BJ (cell line): Measurements from ENCODE around the gene SCPEP1. TPM values are rescaled to one million over a fixed set of nuclear protein-coding genes. Genes with fewer than 3 reads are reported as not detected.

Experiments used
- CTCF ChIA-PET: fragments of 350-600 bp; formaldehyde crosslinking; extraction: SDS; loops from one replicate; lab custom pipeline; 2021; ENCODE audit warnings: antibody characterized with exemption, inconsistent platforms; lab: Yijun Ruan, JAX
- POLR2A ChIA-PET: fragments of 300-600 bp; sonication (Branson Sonifier 250); formaldehyde crosslinking; extraction: SDS; loops from one replicate; lab custom pipeline; 2021; ENCODE audit warnings: antibody characterized with exemption; lab: Charles Lee
- DNase-seq: peaks from one replicate; pipeline ENCODE4 v3.0.0-alpha.2; 2011; ENCODE audit warnings: low read depth
- H3K27me3 ChIP-seq: 2 replicates; pipeline ENCODE4 v1.6.0; 2011; ENCODE audit warnings: low read length; ENCODE audit not compliant: control insufficient read depth, insufficient read depth
- H3K36me3 ChIP-seq: 2 replicates; pipeline ENCODE4 v1.5.1; 2011; ENCODE audit warnings: low read length; ENCODE audit not compliant: control insufficient read depth, insufficient read depth
- H3K4me3 ChIP-seq: 2 replicates; pipeline ENCODE4 v1.5.1; 2011; ENCODE audit warnings: low read depth, mild to moderate bottlenecking, control low read depth, low read length
- polyA plus RNA-seq: library from polyadenylated mRNA; depleted of rRNA; stranded (reverse); fragments of >200 nt; gene quantifications from 2 replicates; pipeline ENCODE4 v1.2.3, GENCODE V29; 2011
- TF ChIP-seq, protein P1 (sequence below): IDR thresholded peaks from 2 replicates; pipeline ENCODE4 v1.5.1; 2011; ENCODE audit warnings: low read depth, mild to moderate bottlenecking, control low read depth, inconsistent platforms, low read length, moderate library complexity; ENCODE audit not compliant: insufficient read depth

The SCPEP1 gene
- polyA plus RNA-seq, 1 experiment = 31.1 TPM

DNA sequence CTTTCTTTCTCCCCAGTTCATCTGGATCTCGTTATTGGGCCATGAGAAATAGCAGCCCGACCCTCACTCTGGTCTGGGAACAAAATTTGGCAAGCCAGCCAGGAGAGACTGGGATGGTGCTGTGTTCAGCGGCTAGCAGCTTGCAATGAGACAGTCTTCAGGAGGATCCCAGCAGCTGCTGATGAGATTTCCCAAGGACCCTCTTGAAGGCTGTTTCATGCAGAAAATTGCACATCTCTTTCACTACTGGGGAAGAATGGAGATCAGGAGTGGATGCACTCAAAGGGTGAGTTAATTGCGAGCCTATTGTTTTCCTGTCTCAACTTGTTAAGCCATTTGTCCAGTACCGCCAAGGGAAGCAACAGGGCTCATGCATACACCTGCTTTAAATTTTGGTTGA, 11.6 kb upstream of the SCPEP1 start:
- no peak for DNase-seq
- POLR2A ChIA-PET = no interaction called here
- TF ChIP-seq, protein P1, sequence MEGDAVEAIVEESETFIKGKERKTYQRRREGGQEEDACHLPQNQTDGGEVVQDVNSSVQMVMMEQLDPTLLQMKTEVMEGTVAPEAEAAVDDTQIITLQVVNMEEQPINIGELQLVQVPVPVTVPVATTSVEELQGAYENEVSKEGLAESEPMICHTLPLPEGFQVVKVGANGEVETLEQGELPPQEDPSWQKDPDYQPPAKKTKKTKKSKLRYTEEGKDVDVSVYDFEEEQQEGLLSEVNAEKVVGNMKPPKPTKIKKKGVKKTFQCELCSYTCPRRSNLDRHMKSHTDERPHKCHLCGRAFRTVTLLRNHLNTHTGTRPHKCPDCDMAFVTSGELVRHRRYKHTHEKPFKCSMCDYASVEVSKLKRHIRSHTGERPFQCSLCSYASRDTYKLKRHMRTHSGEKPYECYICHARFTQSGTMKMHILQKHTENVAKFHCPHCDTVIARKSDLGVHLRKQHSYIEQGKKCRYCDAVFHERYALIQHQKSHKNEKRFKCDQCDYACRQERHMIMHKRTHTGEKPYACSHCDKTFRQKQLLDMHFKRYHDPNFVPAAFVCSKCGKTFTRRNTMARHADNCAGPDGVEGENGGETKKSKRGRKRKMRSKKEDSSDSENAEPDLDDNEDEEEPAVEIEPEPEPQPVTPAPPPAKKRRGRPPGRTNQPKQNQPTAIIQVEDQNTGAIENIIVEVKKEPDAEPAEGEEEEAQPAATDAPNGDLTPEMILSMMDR = no peak
- Histone ChIP-seq H3K4me3 (no peak overlapping the region), H3K27me3 (no peaks in the 10 kb centered on the region), H3K36me3 (no peaks in the 10 kb centered on the region)
- CTCF ChIA-PET = interaction anchor here (0.5 to 1.7 kb wide), 2 partner anchors 12 to 269 kb away, joined by 3 to 4 read pairs; no protein-coding TSS in a partner anchor

DNA sequence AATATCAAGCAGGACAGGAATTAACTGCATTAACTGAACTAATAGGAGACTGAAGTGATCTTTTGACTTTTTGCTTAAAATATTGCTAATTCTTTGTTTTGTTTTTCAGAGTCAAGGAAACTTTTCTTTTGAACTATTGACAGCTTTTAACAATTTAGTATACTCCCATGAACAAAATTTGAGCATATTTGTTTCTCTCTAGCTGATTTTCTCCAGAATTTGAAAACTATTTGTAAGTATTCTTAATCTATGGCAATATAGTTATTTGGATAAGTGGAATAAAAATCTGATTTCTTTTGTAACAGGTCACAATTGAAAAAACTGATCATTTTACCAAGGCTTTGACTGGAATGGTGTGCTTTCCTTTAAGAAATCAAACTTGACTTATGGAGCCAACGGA, 7.0 kb upstream of the SCPEP1 start:
- H3K4me3 ChIP-seq = no peak overlapping the region
- POLR2A ChIA-PET = no interaction called here
- no peak for DNase-seq
- H3K27me3 ChIP-seq = no peaks in the 10 kb centered on the region; the same call in 1 of the 2 replicates
- CTCF ChIA-PET = no interaction called here
- no peaks in the 10 kb centered on the region for H3K36me3 ChIP-seq
- TF ChIP-seq, protein P1 = no peak

DNA sequence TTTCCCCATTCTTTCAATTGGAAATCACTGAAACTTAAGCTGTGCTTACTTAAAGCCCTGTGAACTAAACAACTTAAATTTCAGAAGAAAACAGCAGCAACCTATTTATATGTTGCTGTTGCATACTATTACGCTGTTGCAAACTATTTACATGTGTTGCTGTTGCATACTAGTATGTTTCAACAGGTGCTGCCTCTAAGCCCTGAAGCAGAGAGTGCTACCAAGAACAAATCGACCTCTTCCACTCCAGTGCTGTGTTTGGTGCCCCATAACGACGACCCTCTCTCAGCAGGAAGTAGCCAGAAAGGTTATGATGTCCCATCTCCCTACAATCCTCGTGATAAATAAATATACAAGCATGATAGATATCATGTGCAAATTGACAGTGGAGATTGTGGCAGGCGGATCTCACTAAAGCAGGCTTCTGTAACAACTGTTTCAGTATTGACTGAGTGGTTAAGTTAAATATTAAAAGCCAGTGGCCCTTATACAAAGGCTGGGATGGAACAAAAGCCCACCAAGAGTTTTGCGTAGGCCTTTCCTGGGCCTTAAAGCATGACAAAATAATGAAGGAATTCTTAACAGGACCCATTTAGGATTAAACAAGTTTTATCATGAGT, 5.7 kb upstream of the SCPEP1 start:
- no peaks in the 10 kb centered on the region for H3K36me3 ChIP-seq
- no peak for DNase-seq
- H3K27me3 ChIP-seq = no peaks in the 10 kb centered on the region; the same call in 1 of the 2 replicates
- no peak overlapping the region for H3K4me3 ChIP-seq
- ChIA-PET POLR2A (no interaction called here), CTCF (no interaction called here)
- TF ChIP-seq, protein P1 = no peak

DNA sequence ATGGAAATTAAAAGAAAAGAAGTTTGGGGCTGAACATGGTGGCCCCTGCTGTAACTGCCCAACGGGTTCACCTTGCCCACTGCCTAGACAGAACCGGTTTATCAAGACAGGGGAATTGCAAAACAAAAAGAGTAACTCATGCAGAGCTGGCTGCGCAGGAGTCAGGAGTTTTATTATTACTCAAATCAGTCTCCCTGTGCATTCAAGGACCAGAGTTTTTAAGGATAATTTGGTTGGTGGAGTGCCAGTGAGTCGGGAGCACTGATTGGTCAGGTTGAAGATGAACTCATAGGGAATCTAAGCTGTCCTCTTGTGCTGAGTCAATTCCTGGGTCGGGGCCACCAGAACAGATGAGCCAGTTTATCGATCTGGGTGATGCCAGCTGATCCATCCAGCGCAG, 4.4 kb upstream of the SCPEP1 start:
- ChIA-PET POLR2A (no interaction called here), CTCF (no interaction called here)
- DNase-seq = no peak

DNA sequence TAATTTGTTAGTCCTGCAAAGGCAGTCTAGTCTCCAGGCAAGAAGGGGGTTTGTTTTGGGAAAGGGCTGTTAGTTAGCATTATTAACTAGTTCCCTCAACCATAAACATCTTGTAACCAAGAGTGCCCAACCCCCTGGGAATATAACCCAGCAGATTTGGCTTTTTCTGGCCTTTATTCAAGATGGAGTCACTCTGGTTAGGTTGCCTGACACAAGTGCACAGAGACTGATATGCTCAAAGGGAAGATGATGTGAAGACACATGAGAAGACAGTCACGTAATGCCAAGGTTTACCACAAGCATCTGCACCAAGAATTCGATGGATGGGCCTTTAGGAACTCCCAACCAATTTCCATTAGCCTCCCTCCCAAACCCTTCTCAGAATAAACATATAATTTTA, 3.9 kb upstream of the SCPEP1 start:
- Histone ChIP-seq H3K36me3 (no peaks in the 10 kb centered on the region), H3K4me3 (no peak overlapping the region), H3K27me3 (no peaks in the 10 kb centered on the region; the same call in 1 of the 2 replicates)
- TF ChIP-seq, protein P1 = no peak
- ChIA-PET POLR2A (no interaction called here), CTCF (no interaction called here)
- DNase-seq = no peak

More for the DNA sequence above, 4.4 kb upstream of the SCPEP1 start:
- TF ChIP-seq, protein P1 = no peak
- no peaks in the 10 kb centered on the region; the same call in 1 of the 2 replicates for H3K27me3 ChIP-seq
- H3K36me3 ChIP-seq = no peaks in the 10 kb centered on the region
- no peak overlapping the region for H3K4me3 ChIP-seq
